Stimulated activated CD8-positive, alpha-beta memory T cell treated with anti-CD3 and anti-CD28 coated beads, Interleukin-15, amount 100 ng/mL, for 4 hours (primary cell): Measurements from ENCODE around the gene EMX2.
"Not testable (repeated sequence)": the region's sequence is repeated elsewhere in the genome, so short reads cannot be mapped to it uniquely, and the experiment has no call there.

Experiments
- DNase-seq, 2 donors: peaks; one replicate each; pipeline ENCODE4 v3.0.0-alpha.2; 2020; ENCODE audit warnings: low read depth in 2 of 2

EMX2 gene

DNA sequence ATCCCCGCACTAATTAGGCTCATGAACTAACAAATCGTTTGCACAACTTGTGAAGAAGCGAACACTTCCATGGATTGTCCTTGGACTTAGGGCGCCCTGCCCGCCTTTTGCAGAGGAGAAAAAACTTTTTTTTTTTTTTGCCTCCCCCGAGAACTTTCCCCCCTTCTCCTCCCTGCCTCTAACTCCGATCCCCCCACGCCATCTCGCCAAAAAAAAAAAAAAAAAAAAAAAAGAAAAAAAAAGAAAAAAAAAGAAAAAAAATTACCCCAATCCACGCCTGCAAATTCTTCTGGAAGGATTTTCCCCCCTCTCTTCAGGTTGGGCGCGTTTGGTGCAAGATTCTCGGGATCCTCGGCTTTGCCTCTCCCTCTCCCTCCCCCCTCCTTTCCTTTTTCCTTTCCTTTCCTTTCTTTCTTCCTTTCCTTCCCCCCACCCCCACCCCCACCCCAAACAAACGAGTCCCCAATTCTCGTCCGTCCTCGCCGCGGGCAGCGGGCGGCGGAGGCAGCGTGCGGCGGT, at the start of gene EMX2:
TSS of gene EMX2 (plus strand) at position 41 of the 519 bp plus-strand sequence. CDS start 522 bp downstream, outside the sequence.
- DNase-seq = no peak

DNA sequence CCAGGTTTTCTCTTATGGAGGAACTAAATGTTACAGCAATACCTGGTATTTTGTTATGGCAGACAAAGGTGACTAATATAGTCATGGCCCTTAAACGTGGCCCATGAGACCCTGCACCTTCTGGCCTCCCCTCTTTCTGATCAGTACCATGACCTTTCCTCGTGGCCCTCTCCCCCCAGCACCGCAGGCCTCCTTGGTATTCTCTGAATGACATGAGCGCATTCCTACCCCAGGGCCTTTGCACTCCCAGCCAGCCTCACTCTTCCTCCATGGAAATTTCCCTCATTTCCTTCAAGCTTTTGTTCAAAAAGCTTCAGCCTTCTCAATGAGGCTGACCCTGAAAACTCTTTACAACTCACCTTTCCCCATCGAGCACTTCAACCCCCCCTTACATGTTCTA, 46.5 kb upstream of the EMX2 start:
- no peak for DNase-seq

DNA sequence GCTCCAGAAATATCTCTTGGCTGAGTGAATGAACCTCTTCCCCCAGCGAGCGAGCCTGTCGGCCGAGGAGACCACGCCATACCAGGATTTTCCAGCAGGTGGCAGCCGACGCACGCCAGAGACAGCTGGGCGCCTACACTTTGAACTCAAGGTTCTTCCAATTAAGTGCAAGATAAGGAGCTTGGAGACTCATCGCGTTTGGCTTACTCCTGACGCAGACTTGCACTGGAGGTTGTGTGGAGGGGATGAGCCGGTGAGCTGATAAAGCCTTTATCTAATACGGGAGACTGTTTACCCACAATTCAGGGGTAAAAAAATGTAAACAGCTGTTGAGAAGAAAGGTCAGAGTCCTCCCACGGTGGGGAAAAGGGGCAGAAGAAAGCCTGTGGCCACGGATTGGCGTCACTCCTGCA, 45.9 kb upstream of the EMX2 start:
- DNase-seq = peak; percentile 17 to 27

DNA sequence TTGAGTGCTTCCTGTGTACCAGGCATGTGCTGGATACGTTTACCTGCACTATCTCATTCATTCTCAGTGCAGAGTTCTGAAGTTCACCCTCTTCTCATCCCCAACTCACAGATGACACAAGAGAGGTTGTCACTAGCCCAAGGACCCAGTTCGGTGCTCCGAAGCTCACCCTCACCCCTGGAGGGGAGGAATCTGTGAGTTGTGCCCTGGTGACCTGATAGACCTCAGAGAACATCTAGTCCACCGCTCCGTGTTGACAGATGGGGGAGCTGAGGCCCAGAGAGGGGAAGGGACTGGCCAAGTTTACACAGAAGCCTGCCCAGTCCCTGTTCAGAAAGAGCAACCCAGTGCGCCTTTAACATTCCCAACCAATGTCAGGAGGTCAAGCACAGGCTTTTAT, 44.8 kb upstream of the EMX2 start:
- DNase-seq = no peak

DNA sequence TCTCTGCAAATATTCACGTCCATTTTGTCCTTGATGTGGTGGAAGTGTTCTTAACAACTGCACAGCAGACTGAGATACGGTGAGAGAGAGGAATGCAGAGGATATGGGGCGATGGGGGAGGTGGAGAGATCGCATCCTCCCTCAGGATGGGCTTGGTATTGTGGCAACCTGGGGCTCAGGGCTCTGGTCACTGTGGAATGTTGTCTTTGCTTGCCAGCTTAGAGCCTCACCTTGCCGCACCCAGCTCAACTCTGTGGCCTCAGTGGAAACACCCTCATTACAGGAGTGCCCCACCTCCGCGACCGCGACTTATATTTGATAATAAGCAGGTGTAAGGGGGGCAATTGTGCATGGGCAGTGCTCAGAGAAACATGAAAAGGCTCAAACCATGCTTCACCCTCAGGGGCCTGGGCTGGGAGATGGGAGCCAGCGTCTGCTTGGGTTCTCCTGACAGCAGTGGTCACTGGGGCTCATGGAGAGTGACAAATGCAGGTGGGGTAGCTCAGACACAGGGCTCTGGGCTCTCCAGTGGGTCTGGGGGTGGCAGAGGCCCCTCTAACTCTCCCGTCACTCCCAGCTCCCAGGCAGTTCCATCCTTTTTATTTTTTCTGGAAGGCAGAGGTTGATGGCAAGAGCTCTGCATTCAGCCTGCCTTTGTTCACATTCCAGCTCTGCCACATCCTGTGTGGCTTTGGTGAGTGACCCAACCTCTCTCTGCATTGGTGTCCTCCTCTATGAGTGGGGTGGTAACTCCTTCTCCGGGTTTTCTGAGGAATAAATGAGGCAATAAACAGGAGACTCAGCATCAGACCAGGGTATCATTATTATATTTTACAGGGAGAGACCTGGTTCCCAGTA, 43.1 kb upstream of the EMX2 start:
- no peak for DNase-seq

DNA sequence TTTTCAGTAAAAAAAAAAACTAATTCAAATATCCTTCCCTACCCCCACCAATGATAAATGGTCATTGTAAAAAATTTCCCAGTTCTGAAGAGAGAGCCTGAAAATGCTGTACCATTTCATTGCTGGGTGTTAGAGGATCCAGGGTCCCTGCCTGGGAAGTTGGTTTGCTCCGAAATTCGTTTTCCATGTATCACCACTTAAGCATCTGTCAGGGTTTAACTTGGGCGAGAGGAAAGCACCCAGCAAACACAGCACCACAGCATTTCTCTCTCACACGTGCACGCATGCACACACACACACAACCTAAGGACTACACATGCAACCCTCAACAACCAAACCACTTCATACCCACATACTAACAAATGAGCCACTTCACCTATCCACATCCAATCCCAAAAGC, 42.1 kb upstream of the EMX2 start:
- DNase-seq = no peak

DNA sequence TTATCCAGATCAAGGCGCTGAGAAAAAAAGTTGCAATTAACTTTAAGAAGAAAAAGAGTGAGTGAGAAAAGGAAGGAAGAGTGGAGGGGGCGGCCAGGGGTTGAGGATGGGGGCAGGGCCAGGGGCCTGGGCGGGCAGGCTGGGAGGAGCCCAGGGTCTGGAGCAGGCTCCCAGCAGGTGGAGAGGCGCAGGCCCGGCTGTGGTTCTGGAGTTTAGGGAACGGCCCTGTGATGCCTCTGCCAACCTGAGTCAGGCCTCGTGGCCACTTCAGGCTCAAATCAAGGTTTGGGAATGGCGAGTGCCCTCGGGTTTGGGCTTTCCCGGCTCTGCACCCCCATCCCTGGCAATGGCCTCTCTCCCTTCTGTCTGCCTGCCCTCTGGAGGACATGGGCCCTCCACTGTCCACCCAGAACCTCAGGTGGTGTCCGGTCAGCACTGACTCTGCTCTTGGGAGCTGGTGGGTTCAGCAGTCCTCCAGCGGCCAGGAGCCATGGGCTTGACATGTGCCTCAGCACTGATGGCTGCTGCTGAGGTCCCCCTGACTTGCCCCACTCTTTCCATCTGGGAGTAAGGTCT, 41.0 kb upstream of the EMX2 start:
- no peak for DNase-seq

DNA sequence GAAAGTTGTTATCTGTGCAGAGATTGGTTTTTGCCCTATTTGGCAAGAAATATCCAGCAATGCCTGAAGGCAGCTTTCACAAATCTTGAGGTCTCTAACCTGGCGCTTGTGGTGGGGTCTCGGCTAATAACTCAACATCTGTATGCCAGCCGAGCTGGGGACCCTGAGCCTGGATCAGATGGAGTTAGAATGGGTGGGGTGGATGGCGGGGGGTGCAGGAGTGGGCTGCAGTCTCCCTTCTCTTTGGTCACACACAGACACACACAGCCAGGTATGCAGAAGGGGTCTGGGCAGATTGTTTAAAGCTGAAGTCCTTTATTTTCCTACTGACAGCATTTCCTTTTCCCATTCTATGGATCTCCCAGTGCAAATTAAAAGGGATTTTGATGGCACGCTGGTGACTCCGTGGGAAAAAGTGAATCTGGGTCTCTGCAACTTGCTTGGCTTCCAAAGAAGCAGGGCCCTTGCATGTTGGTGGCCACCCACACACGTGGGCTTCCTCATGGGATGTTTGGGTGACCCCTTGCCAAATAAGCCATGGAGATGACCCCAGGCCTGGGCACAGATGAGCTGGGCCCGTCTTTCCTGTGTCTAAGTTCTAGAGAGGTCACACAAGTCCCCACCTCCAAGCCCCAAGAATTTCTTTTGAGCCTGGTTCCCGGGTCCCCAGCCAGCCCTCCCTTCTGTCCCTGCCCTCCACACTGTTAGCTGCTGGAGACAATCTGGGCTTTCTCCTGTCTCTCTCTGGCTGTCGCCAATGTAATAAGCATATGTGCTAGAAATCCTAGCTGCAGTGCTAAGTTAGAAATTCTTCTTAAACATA, 39.9 kb upstream of the EMX2 start:
- no peak for DNase-seq

DNA sequence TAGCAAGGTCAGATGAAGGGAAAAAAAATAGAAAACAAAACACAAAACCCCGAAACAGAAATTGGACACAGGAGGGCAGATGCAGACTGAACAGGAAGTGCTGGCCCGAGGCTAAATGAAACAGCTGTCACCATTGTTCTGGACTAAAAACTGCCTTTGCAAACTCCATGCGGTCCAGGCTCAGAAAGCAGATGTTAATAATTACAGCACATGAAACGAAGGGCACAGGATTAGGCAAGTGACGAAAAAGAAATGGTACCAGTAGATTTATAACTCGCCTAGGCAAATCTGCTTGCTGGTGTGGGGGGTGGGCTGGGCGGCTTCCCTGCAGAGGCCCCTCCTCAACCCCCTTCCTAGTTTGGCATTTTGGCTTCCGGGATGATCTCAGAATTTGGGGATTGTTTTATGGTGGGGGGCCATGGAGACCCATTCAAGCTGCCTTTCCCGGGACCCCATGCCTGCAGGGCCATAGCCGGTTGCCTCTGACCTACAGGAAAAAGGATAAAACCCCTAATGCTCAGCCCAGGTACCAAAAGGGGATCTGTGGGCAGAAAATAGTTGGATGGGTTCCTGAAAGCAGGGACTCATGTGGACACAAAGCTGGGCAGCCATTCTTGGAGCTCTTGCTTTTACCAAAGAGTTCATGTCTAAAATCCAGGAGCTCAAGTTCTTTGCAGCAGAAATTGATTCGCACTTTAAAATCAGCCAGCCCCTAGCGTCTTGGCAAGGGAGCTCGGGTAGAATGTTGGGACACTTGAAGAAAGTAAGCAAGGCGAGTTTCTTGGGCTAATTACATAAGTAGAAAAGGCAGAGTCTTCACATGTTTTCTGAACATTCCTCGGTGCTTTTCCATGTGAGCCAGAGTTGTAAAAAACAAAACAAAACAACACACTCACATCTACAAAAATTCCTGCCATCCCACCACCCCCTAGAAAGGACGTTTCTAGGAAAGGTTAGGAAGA, 39.0 kb upstream of the EMX2 start:
- DNase-seq = no peak

DNA sequence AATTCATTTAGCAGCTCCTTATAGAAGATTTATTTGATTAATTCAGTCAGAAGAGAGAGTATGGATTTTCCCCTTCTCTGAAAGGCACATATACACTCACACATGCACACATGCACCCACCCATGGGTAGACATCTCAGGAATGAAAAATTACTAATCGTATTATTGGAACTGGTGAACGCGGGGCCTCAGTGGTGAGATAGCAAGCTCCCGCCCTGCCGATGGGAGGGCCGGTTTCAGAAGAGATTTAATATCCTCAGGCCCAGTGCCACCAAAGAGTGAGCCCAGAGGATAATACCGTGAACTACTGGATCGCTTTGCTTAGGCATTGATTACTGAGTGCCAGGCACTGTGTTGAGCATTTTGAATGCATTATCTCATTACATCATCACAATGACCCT, 38.0 kb upstream of the EMX2 start:
- no peak for DNase-seq

DNA sequence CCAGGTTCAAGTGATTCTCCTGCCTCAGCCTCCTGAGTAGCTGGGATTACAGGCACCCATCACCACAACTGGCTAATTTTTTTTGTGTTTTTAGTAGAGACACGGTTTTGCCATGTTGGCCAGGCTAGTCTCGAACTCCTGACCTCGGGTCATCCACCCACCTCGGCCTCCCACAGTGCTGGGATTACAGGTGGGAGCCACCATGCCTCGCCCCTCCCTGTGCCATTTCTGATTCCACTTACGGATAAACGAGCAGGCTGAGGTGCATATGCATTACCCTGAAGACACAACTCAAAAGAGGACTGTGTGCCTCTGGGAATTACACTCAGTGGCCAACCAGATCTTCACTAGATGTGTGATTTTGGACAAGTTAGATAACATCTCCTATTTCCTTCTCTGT, 35.5 kb upstream of the EMX2 start:
- DNase-seq = not testable (repeated sequence)

DNA sequence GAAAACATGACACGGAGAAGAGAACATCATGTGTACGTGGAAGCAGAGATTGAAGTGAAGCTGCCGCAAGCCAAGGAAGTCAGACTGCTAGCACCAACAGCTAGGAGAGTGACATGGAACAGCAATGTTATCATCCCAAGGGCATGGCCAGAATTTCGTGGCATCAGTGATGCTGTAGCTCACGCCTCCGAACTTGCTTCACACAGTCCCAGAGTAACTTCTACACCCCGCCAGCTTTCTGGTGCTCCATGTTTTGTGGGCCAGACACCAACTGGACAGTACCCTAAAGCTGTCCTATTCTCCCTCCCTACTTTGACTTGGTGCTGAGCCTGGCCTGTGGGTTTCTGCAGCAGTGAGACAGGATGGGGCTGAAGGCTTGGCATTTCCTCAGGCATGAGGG, 33.0 kb upstream of the EMX2 start:
- no peak for DNase-seq

DNA sequence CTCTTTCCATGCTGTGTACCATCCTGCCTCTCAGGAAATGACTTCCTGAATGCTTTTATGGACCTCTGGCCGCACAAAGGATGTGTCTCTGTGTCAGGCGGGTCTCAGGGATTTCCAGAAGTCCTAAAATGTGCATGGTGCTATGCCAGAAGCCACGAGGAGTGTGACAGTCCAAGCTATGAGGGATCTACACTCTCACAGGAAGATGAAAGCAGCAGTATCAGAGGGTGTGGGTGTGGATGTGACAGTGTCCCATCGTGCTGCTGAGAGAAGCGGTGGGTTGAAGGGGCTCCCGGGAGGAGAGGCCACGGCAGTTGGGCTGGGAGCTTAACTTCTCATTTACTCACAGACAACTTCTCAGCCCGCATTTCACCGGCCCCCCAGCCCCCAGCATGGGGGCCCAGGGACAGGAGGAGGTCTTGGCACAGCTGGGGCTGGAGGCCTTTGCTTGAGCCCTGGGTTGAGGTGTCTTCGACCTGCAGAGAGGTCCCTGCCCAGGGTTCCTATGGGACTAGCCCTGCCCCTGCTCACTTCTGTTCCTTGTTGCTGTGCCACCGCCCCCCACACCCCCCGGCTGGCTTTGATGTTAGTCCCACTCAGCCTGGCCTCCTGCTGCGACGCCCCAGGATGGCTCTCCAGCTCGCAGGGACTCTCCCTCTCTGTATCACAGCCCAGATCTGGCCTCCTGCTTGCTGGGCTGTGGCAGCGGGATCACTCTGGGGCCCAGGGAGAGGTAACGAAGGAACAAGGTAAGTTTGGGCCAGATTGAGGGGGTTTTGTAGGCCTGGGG, 30.8 kb upstream of the EMX2 start:
- no peak for DNase-seq

DNA sequence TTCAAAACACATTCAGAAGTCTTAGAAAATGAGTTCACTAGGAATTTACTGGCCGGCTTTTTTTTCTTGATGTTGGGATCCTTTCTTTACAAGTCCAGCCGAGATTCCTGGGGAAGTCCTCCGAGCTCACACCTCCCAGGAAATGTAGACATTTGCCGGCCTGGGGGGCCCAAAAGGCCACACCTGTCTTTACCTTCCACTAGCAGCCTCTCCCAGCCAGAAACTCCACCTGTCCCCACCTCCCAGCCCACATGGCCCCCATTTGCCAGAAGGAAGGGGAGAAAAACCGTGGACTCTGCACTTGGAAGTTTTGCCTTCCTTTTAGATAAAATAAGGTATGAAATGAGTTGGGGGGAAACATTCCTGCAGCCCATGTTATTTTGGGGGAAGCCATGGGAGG, 27.6 kb upstream of the EMX2 start:
- no peak for DNase-seq

DNA sequence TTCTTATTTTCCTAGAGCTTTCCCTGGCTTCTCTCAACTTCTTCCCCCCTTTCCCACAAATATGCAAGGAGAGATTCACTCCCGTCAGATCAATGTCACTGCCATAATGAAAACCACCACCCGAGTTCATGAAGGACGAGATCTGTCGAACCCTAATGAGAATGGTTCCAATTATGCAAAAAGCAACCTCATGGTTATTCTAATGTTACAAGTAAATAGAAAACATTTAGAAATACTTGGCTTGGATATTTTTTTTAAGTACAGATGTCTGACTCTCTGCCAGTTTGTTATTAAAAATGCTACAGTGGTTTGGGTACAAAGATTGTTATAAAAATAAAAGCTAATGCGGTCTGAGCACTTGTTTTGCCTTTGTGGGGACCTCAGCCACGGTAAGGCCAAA, 25.9 kb upstream of the EMX2 start:
- DNase-seq = no peak

DNA sequence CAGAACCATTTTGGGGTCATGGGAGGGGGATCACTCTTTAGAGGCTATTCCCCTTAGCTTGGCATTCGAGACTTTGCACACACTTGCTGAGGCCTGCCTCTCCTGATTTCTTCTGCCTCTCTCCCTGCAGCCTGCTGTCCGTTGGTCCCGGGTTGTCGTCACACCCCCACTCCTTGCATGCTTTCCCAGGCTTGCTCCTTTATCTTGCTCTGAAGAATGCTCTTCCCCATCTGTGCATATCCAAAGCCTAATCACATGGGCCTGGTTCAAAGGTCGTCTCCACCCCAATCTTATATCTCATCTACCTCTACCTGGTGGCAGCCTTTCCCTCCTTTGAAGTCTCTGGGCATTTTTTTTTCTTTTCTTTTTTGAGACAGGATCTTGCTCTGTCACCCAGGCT, 24.3 kb upstream of the EMX2 start:
- DNase-seq = no peak

DNA sequence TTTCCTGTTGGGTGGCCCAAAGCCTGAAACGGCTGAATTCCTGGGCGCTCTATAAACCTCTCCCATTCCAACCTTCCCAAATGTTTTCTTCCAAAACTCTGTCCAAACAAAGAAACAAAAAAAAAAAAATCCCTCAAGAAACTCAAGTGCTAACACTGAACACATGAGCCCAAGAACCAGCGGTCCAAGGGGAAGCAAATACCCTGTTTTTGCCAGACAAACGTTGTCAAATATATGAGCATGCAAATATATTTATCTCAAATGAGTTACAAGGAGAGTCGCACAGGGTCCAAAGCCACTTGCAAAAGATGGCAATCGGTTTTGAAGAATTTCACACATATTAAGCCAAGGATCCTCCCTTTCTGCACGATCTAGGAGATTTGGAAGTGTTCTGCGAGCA, 23.3 kb upstream of the EMX2 start:
- DNase-seq = no peak

DNA sequence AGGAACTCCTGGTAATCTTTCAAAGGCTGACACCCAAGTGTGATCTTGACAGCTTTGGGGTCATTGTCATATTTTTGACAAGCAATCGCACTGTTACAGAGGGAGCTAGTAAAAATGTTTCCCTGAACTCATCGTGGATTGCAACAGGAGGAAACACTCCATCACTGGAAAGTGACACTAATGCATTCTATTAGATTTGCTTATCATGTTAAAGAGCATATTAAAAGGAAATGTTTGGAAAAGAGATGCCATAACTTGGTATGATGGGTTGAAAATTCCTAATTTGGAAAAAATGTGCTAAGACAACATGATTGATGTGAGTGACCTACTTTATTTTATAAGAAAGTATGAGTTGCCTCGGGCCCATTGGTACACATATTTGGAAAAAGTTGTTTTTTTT, 22.7 kb upstream of the EMX2 start:
- DNase-seq = no peak

DNA sequence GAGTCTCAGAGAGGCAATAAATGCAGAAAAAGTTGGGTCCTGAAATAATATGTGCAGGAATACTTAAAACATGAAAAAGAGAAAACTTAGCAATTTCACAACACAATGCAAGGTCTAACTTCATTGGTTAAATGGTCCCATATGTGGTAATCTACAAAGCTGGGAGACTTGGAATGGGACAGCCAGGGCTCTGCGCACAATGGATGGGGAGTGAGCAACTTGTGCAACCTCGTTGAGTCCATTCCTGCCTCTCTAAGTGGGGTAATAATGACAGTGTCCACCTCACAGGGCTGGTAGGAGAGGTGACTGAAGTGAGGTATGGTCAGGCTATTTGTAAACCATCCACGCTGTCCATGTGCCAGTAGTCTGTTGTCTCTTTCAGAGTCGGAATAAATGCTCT, 11.8 kb upstream of the EMX2 start:
- DNase-seq = no peak

DNA sequence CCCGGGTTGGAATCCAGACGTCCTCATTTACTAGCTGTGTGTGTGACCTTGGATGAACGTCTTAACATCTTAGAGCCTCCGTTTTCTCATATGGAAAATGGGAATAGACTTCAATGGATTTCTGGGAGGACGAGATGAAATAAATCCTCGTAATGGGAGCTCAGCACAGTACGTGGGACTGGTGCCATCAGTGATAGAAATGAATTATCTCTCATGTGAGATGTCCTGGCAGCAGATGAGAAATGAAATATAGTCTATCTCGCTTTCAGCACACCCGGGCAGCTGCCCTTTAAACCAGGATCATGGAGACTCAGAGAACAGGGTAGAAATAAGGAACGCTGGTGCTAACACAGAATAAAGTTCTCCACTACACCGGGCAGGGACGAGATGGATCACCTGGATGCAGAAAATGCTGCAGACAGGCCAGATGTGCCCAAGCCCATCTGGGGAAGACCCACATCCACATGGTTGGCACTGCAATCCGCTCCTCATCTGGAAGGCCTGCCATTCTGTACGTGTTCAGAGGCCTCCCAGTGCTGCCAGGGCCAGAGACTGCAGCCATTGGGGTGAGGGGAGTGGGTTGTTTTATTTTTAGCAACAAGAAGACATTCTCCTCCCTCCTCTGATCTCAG, 11.1 kb upstream of the EMX2 start:
- no peak for DNase-seq
